ENCODE measurements around the gene HAL.
"Not testable (repeated sequence)": the region's sequence is repeated elsewhere in the genome, so short reads cannot be mapped to it uniquely, and the experiment has no call there.

Gene HAL

DNA sequence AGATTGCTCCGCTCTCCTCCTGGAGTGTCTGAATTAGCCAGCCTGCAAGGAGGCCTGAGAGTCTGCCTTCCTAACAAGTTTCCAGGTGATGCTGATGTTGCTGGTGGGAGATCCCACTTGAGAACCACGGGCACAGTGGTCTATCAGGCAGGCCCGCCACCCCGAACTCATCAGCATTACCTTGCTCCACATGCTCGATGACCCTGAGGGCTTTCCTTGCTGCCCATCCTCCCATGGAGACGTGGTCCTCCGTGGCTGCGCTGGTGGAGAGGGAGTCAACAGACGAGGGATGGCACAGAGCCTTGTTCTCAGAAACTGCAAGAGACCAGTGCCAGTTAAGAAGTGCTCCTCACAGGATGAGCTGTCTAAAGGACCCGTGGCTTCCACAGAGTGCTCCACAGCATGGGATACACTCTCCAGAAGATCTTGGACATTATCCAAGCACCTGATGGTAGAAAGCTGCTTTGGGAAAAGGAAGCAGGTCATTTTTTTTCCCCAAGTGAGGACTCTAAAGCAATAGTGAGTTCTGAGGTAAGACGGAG lies 18.3 kb downstream of the HAL start:
- no peak overlapping the region for H3K4me3 ChIP-seq (ENCODE audit: low read depth in 1 of 2, low read length in 2 of 2)
- H3K4me1 ChIP-seq (ENCODE audit: control insufficient read depth in 1 of 2, insufficient read depth in 2 of 2, low read length in 2 of 2) = peaks cover 5 to 7% of the 10 kb centered on the region in 2 donors
- H3K9ac ChIP-seq (ENCODE audit: low read depth in 1 of 2, low read length in 2 of 2) = no peak overlapping the region
- no peaks in the 10 kb centered on the region for H3K36me3 ChIP-seq (ENCODE audit: control insufficient read depth in 1 of 2, insufficient read depth in 2 of 2, low read length in 2 of 2)
- H3K9me3 ChIP-seq (ENCODE audit: control insufficient read depth in 1 of 2, low read length in 2 of 2) = no peaks in the 10 kb centered on the region
- no peaks in the 10 kb centered on the region for H3K27me3 ChIP-seq (ENCODE audit: control insufficient read depth in 1 of 2, insufficient read depth in 2 of 2, low read length in 2 of 2)
- no peak overlapping the region for H3K27ac ChIP-seq (ENCODE audit: low read depth, low read length)

DNA sequence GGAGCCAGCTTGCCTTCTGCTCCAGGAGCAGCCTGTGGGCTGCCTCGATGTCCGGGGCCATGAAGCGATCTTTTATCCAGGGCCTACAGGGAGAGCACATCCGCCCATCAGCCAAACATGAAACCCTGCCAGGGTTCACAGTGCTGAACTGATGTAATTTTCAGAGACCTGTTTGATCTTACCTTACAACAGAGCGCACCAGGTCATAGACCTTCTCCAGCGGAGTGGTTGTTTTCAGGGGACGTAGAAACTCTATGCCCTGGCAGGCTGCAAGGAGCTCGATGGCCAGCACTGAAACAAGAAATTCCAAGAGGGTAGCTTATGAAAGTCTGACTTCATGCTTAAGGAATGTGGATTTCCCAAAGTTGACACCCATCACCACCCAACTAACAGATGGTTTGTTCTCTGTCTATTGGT lies 19.7 kb downstream of the HAL start:
- Histone ChIP-seq H3K27ac (ENCODE audit: low read depth, low read length) (no peak overlapping the region), H3K9ac (ENCODE audit: low read depth in 1 of 2, low read length in 2 of 2) (no peak overlapping the region), H3K27me3 (ENCODE audit: control insufficient read depth in 1 of 2, insufficient read depth in 2 of 2, low read length in 2 of 2) (no peaks in the 10 kb centered on the region), H3K4me1 (ENCODE audit: control insufficient read depth in 1 of 2, insufficient read depth in 2 of 2, low read length in 2 of 2) (peaks cover 5 to 7% of the 10 kb centered on the region in 2 donors), H3K36me3 (ENCODE audit: control insufficient read depth in 1 of 2, insufficient read depth in 2 of 2, low read length in 2 of 2) (no peaks in the 10 kb centered on the region), H3K9me3 (ENCODE audit: control insufficient read depth in 1 of 2, low read length in 2 of 2) (no peaks in the 10 kb centered on the region), H3K4me3 (ENCODE audit: low read depth in 1 of 2, low read length in 2 of 2) (no peak overlapping the region)

DNA sequence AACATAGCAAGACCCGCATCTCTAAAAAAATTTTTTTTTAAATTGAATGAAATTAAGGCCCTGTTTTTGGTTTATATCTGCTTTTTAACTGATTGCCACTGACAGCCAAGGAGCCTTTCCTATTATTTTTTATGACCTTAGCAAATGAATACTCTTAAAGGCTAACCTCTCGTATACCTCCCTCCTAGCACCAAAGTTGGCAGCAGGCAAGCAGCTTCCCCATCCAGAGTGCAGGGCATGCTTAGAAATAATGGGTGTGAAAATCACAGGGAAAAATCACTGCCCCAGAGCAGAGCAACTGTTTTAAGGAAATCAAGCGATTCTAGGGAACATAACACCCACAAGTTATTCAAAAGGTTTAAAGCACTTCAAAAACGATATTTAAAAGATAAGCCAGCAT lies 20.7 kb downstream of the HAL start:
- H3K4me1 ChIP-seq (ENCODE audit: control insufficient read depth in 1 of 2, insufficient read depth in 2 of 2, low read length in 2 of 2) = peaks cover 5 to 7% of the 10 kb centered on the region in 2 donors
- no peak overlapping the region for H3K27ac ChIP-seq (ENCODE audit: low read depth, low read length)
- no peak overlapping the region for H3K9ac ChIP-seq (ENCODE audit: low read depth in 1 of 2, low read length in 2 of 2)
- no peaks in the 10 kb centered on the region for H3K36me3 ChIP-seq (ENCODE audit: control insufficient read depth in 1 of 2, insufficient read depth in 2 of 2, low read length in 2 of 2)
- H3K4me3 ChIP-seq (ENCODE audit: low read depth in 1 of 2, low read length in 2 of 2) = no peak overlapping the region
- no peaks in the 10 kb centered on the region for H3K27me3 ChIP-seq (ENCODE audit: control insufficient read depth in 1 of 2, insufficient read depth in 2 of 2, low read length in 2 of 2)
- H3K9me3 ChIP-seq (ENCODE audit: control insufficient read depth in 1 of 2, low read length in 2 of 2) = no peaks in the 10 kb centered on the region

DNA sequence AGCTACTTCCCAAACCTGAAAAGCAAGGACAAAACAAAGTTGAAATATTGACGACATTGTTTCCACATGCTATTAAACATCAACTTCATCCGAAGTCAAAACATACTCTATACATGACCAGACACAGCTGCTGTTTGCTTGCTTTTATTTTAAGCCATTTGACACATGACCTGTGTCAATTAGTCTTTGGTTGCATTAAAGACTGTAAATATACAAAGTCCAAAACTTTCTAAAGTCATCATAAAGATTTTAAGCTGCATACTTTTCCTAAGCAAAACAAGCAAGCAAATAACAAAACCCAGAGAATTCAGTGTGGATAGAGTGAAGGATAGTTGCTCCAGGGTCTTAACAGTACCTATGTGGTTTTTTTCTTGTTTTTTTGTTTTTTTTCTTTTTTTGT lies 21.8 kb downstream of the HAL start:
- Histone ChIP-seq H3K9me3 (ENCODE audit: control insufficient read depth in 1 of 2, low read length in 2 of 2) (no peaks in the 10 kb centered on the region), H3K27ac (ENCODE audit: low read depth, low read length) (no peak overlapping the region), H3K4me3 (ENCODE audit: low read depth in 1 of 2, low read length in 2 of 2) (no peak overlapping the region)

DNA sequence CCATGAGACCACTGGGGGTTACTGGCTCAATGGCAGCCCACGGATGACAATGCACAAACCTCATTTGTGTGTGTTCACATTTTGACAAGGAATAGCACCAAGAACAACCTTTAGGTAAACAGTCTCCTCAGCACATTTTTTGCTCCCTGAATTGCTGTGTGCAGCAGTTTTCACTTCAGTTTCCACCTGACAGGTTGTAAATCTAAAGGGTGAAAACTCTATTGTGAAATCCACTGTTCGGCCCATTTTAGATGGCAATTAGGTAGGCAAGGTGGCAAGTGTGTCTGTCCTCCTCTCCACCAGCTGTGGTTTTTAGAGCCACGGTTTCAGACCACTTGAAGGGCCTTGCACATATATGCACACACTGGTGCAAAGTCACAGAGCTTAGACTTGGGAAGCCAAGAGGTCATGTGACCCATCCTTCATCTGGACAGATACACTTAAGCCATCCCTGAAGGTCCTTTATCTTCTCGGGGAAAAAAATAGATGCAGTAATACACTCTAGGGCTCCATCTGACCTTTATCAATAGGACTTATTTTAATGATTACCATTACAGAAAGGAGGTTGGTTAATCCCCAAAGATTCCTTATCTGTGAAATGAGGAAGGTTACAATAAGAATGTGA lies 23.2 kb downstream of the HAL start:
- no peak overlapping the region for H3K9ac ChIP-seq (ENCODE audit: low read depth in 1 of 2, low read length in 2 of 2)
- no peak overlapping the region for H3K27ac ChIP-seq (ENCODE audit: low read depth, low read length)
- H3K4me3 ChIP-seq (ENCODE audit: low read depth in 1 of 2, low read length in 2 of 2) = no peak overlapping the region
- H3K27me3 ChIP-seq (ENCODE audit: control insufficient read depth in 1 of 2, insufficient read depth in 2 of 2, low read length in 2 of 2) = no peaks in the 10 kb centered on the region
- no peaks in the 10 kb centered on the region for H3K36me3 ChIP-seq (ENCODE audit: control insufficient read depth in 1 of 2, insufficient read depth in 2 of 2, low read length in 2 of 2)
- H3K9me3 ChIP-seq (ENCODE audit: control insufficient read depth in 1 of 2, low read length in 2 of 2) = no peaks in the 10 kb centered on the region
- H3K4me1 ChIP-seq (ENCODE audit: control insufficient read depth in 1 of 2, insufficient read depth in 2 of 2, low read length in 2 of 2) = peaks cover 5 to 7% of the 10 kb centered on the region in 2 donors

More for the DNA sequence above, 21.8 kb downstream of the HAL start:
- Histone ChIP-seq H3K36me3 (ENCODE audit: control insufficient read depth in 1 of 2, insufficient read depth in 2 of 2, low read length in 2 of 2) (no peaks in the 10 kb centered on the region), H3K9ac (ENCODE audit: low read depth in 1 of 2, low read length in 2 of 2) (no peak overlapping the region), H3K4me1 (ENCODE audit: control insufficient read depth in 1 of 2, insufficient read depth in 2 of 2, low read length in 2 of 2) (peaks cover 5 to 7% of the 10 kb centered on the region in 2 donors), H3K27me3 (ENCODE audit: control insufficient read depth in 1 of 2, insufficient read depth in 2 of 2, low read length in 2 of 2) (no peaks in the 10 kb centered on the region)

DNA sequence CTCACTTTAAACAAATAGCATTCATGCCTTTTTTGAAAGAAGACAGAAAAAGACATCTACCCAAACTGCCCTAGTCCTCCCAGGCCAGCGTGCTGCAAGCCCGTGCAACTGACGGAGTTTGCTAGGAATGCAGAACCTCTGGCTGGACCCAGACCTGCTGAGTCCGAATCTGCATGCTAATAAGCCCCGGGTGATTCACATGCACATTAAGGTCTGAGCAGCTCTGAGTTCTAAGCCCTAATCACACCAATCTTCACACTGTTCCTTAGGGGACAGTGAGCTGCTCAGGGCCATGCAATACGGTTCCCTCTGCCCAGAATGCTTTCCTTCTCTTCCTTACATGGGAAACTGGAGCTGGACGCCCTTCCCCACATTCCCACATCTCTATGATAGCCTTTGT lies 25.2 kb downstream of the HAL start:
- H3K9ac ChIP-seq (ENCODE audit: low read depth in 1 of 2, low read length in 2 of 2) = no peak overlapping the region
- no peaks in the 10 kb centered on the region for H3K27me3 ChIP-seq (ENCODE audit: control insufficient read depth in 1 of 2, insufficient read depth in 2 of 2, low read length in 2 of 2)
- peaks cover 5 to 7% of the 10 kb centered on the region in 2 donors for H3K4me1 ChIP-seq (ENCODE audit: control insufficient read depth in 1 of 2, insufficient read depth in 2 of 2, low read length in 2 of 2)
- H3K4me3 ChIP-seq (ENCODE audit: low read depth in 1 of 2, low read length in 2 of 2) = no peak overlapping the region
- H3K27ac ChIP-seq (ENCODE audit: low read depth, low read length) = no peak overlapping the region
- no peaks in the 10 kb centered on the region for H3K9me3 ChIP-seq (ENCODE audit: control insufficient read depth in 1 of 2, low read length in 2 of 2)
- no peaks in the 10 kb centered on the region for H3K36me3 ChIP-seq (ENCODE audit: control insufficient read depth in 1 of 2, insufficient read depth in 2 of 2, low read length in 2 of 2)

DNA sequence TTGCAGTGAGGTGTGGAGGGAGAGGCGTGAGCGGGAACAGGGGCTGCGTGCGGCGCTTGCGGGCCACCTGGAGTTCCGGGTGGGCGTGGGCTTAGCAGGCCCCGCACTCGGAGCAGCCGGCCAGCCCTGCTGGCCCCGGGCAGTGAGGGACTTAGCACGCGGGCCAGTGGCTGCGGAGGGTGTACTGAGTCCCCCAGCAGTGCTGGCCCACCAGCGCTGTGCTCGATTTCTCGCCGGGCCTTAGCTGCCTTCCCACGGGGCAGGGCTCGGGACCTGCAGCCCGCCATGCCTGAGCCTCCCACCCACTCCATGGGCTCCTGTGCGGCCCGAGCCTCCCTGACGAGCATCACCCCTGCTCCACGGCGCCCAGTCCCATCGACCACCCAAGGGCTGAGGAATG lies 27.0 kb downstream of the HAL start:
- H3K9me3 ChIP-seq (ENCODE audit: control insufficient read depth in 1 of 2, low read length in 2 of 2) = not testable (repeated sequence)

DNA sequence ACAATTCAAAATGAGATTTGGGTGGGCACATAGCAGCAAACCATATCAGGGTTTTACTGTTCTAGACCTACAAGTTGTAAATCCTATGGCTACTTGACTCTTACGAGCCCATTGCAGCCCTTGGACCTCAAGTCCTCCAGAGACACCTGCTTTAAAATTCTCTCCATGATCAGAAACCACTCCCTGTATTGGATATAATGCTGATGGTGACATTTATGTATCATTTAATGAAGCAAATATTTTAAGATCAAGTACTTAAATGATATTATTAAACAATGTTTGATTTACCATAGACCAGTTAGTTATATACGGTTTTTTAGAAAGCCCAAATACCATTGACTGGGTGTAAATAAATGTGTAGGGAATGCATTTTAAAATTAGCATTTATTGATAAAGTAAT lies 28.8 kb downstream of the HAL start:
- H3K4me1 ChIP-seq (ENCODE audit: control insufficient read depth in 1 of 2, insufficient read depth in 2 of 2, low read length in 2 of 2) = no peaks in the 10 kb centered on the region
- no peaks in the 10 kb centered on the region for H3K36me3 ChIP-seq (ENCODE audit: control insufficient read depth in 1 of 2, insufficient read depth in 2 of 2, low read length in 2 of 2)

More for the DNA sequence above, 27.0 kb downstream of the HAL start:
- not testable (repeated sequence) for H3K9ac ChIP-seq (ENCODE audit: low read depth in 1 of 2, low read length in 2 of 2); H3K4me3 ChIP-seq (ENCODE audit: low read depth in 1 of 2, low read length in 2 of 2); H3K27me3 ChIP-seq (ENCODE audit: control insufficient read depth in 1 of 2, insufficient read depth in 2 of 2, low read length in 2 of 2); H3K36me3 ChIP-seq (ENCODE audit: control insufficient read depth in 1 of 2, insufficient read depth in 2 of 2, low read length in 2 of 2); H3K4me1 ChIP-seq (ENCODE audit: control insufficient read depth in 1 of 2, insufficient read depth in 2 of 2, low read length in 2 of 2); H3K27ac ChIP-seq (ENCODE audit: low read depth, low read length)

DNA sequence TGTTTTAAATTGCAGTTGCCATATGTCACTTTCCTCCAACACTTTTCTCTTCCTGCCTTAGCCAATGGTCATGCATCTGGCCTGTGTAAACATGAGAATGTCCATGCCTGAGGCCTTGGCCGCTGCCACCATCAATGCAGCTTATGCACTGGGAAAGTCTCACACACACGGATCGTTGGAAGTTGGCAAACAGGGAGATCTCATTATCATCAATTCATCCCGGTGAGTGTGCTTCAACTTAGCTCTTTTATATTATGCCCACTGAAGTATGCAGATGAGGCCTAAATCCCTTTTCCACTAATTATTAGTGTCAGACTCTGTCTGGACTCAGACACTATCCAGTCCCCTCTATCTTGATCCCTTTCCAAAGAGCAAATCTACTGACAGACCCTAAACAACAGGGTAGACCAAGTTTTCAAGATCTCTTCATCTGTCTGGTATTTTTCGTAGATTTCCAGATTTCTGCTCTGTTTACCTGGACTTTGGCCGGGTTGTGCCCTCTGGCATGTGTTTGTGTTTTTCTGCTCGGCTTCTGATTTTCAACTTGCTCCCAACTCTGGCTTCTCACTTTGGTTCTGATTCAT lies 29.8 kb downstream of the HAL start:
- Histone ChIP-seq H3K36me3 (ENCODE audit: control insufficient read depth in 1 of 2, insufficient read depth in 2 of 2, low read length in 2 of 2) (no peaks in the 10 kb centered on the region), H3K27me3 (ENCODE audit: control insufficient read depth in 1 of 2, insufficient read depth in 2 of 2, low read length in 2 of 2) (no peaks in the 10 kb centered on the region), H3K4me1 (ENCODE audit: control insufficient read depth in 1 of 2, insufficient read depth in 2 of 2, low read length in 2 of 2) (no peaks in the 10 kb centered on the region), H3K27ac (ENCODE audit: low read depth, low read length) (no peak overlapping the region), H3K9me3 (ENCODE audit: control insufficient read depth in 1 of 2, low read length in 2 of 2) (no peaks in the 10 kb centered on the region), H3K9ac (ENCODE audit: low read depth in 1 of 2, low read length in 2 of 2) (no peak overlapping the region), H3K4me3 (ENCODE audit: low read depth in 1 of 2, low read length in 2 of 2) (no peak overlapping the region)

More for the DNA sequence above, 28.8 kb downstream of the HAL start:
- no peak overlapping the region for H3K27ac ChIP-seq (ENCODE audit: low read depth, low read length)
- H3K27me3 ChIP-seq (ENCODE audit: control insufficient read depth in 1 of 2, insufficient read depth in 2 of 2, low read length in 2 of 2) = no peaks in the 10 kb centered on the region
- H3K9me3 ChIP-seq (ENCODE audit: control insufficient read depth in 1 of 2, low read length in 2 of 2) = no peaks in the 10 kb centered on the region
- H3K9ac ChIP-seq (ENCODE audit: low read depth in 1 of 2, low read length in 2 of 2) = no peak overlapping the region
- no peak overlapping the region for H3K4me3 ChIP-seq (ENCODE audit: low read depth in 1 of 2, low read length in 2 of 2)

DNA sequence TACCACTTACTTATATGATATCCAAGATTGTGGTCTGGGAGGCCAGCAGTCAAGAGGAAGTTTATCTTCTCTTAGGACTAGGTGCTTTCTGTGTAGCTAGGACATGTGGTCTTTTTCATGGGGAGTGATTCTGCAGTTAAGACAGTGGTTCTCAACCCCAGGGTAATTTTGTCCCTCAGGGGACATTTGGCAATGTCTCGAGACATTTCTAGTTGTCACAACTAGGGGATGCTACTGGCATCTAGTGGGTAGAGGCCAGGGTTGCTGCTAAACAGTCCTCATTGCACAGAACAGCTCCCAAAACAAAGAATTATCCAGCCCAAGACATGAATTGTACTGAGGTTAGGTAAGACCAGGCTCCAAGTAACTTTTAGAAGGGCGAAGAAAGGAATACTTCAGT lies 33.0 kb downstream of the HAL start:
- H3K4me1 ChIP-seq (ENCODE audit: control insufficient read depth in 1 of 2, insufficient read depth in 2 of 2, low read length in 2 of 2) = no peaks in the 10 kb centered on the region

More for the DNA sequence above, 33.0 kb downstream of the HAL start:
- no peaks in the 10 kb centered on the region for H3K9me3 ChIP-seq (ENCODE audit: control insufficient read depth in 1 of 2, low read length in 2 of 2)
- H3K27ac ChIP-seq (ENCODE audit: low read depth, low read length) = no peak overlapping the region
- H3K9ac ChIP-seq (ENCODE audit: low read depth in 1 of 2, low read length in 2 of 2) = no peak overlapping the region
- no peaks in the 10 kb centered on the region for H3K27me3 ChIP-seq (ENCODE audit: control insufficient read depth in 1 of 2, insufficient read depth in 2 of 2, low read length in 2 of 2)
- no peak overlapping the region for H3K4me3 ChIP-seq (ENCODE audit: low read depth in 1 of 2, low read length in 2 of 2)
- no peaks in the 10 kb centered on the region for H3K36me3 ChIP-seq (ENCODE audit: control insufficient read depth in 1 of 2, insufficient read depth in 2 of 2, low read length in 2 of 2)

Measured in duodenal mucosa (tissue), 2 donors.